ENCODE measurements around the gene IMPACT.

DNA sequence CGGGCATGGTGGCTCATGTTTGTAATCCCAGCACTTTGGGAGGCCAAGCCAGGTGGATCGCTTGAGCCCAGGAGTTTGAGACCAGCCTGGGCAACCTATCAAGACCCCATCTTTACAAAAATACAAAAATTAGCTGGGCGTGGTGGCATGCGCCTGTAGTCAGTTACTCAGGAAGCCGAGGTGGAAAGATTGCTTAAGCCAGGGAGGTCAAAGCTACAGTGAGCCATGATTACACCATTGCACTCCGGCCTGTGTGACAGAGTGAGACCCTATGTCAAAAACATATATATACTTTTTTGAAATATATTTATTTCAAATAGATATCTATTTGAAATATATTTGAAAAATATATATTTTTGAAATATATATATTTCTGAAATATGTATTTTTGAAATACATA, 39.8 kb upstream of the IMPACT start:
- no peak for TF ChIP-seq POLR2A (IDR thresholded peaks at IDR 0.05)
- TF ChIP-seq, protein P1, sequence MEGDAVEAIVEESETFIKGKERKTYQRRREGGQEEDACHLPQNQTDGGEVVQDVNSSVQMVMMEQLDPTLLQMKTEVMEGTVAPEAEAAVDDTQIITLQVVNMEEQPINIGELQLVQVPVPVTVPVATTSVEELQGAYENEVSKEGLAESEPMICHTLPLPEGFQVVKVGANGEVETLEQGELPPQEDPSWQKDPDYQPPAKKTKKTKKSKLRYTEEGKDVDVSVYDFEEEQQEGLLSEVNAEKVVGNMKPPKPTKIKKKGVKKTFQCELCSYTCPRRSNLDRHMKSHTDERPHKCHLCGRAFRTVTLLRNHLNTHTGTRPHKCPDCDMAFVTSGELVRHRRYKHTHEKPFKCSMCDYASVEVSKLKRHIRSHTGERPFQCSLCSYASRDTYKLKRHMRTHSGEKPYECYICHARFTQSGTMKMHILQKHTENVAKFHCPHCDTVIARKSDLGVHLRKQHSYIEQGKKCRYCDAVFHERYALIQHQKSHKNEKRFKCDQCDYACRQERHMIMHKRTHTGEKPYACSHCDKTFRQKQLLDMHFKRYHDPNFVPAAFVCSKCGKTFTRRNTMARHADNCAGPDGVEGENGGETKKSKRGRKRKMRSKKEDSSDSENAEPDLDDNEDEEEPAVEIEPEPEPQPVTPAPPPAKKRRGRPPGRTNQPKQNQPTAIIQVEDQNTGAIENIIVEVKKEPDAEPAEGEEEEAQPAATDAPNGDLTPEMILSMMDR (IDR thresholded peaks at IDR 0.05), result no peak

Measured in sigmoid colon (tissue), 3 donors.